PC-3 (cell line): ENCODE measurements around the gene S100A4. TPM values are rescaled to one million over a fixed set of nuclear protein-coding genes. Genes with fewer than 3 reads are reported as not detected.

Experiments
- total RNA-seq: library from RNA; depleted of rRNA; stranded (reverse); fragments of >200 nt; gene quantifications from 2 replicates; pipeline ENCODE4 v1.2.3, GENCODE V29; 2014; rRNA removed

The S100A4 gene
- total RNA-seq, 1 experiment from 2014 or later: 55.8 TPM

Other genes with a start within 250 kb of the S100A4 start
- gene PGLYRP3, start 232.9 kb downstream of the S100A4 start, total RNA-seq: not detected in 2 replicates
- gene PGLYRP4, start 197.0 kb downstream of the S100A4 start, total RNA-seq: not detected in 2 replicates
- 482 and 559 TPM in 2 replicates for gene S100A9, start 188.0 kb downstream of the S100A4 start, total RNA-seq
- gene S100A12, start 170.2 kb downstream of the S100A4 start, total RNA-seq: not detected in 2 replicates
- 0.29 TPM in 1 of 2 replicates, not detected in the other for gene S100A8, start 154.7 kb downstream of the S100A4 start, total RNA-seq
- not detected in 2 replicates for gene S100A7A, start 129.3 kb downstream of the S100A4 start, total RNA-seq
- gene S100A7, start 85.2 kb downstream of the S100A4 start, total RNA-seq: not detected in 2 replicates
- 1,818 and 2,572 TPM in 2 replicates for gene S100A6, start 9.8 kb downstream of the S100A4 start, total RNA-seq
- 2.5 and 6.3 TPM in 2 replicates for gene S100A5, start 4.9 kb downstream of the S100A4 start, total RNA-seq
- gene S100A3, start 3.5 kb upstream of the S100A4 start, total RNA-seq: 4.6 and 7.9 TPM in 2 replicates
- 358 and 373 TPM in 2 replicates for gene S100A2, start 20.0 kb upstream of the S100A4 start, total RNA-seq
- 1,254 and 1,288 TPM in 2 replicates for gene S100A16, start 67.3 kb upstream of the S100A4 start, total RNA-seq
- 462 and 536 TPM in 2 replicates for gene S100A14, start 70.5 kb upstream of the S100A4 start, total RNA-seq
- gene S100A13, start 81.7 kb upstream of the S100A4 start, total RNA-seq: 307 and 350 TPM in 2 replicates
- 0.29 TPM in 1 of 2 replicates, not detected in the other for gene S100A1, start 82.6 kb upstream of the S100A4 start, total RNA-seq
- 101 and 112 TPM in 2 replicates for gene CHTOP, start 88.3 kb upstream of the S100A4 start, total RNA-seq
- 46.4 and 82.0 TPM in 2 replicates for gene SNAPIN, start 112.9 kb upstream of the S100A4 start, total RNA-seq
- gene ILF2, start 125.2 kb upstream of the S100A4 start, total RNA-seq: 398 and 439 TPM in 2 replicates
- gene NPR1, start 132.9 kb upstream of the S100A4 start, total RNA-seq: 0.46 and 0.84 TPM in 2 replicates
- 46.5 and 57.4 TPM in 2 replicates for gene INTS3, start 182.2 kb upstream of the S100A4 start, total RNA-seq
- 6.3 and 9.2 TPM in 2 replicates for gene SLC27A3, start 229.6 kb upstream of the S100A4 start, total RNA-seq